HepG2 (cell line): ENCODE measurements around the gene CCDC148. TPM values are rescaled to one million over a fixed set of nuclear protein-coding genes. Genes with fewer than 3 reads are reported as not detected.

Source experiments
- ATAC-seq: fragments of 200-7000 bp; cut with Tn5 transposase; 3 replicates; pipeline ENCODE4 v1.9.1; 2020; ENCODE audit warnings: mild to moderate bottlenecking, moderate library complexity
- BruUV-seq: library from RNA; stranded (reverse); fragments of 400-500 nt; replicated peaks from 2 replicates; lab custom pipeline; 2021; lab: Mats Ljungman, UMichigan
- CTCF ChIA-PET: fragments of 300-600 bp; formaldehyde crosslinking; extraction: SDS; loops from one replicate; lab custom pipeline; 2021; ENCODE audit warnings: low total read pairs, inconsistent platforms, low intra/inter-chr PET ratio; lab: Yijun Ruan, JAX
- POLR2A ChIA-PET: fragments of 350-600 bp; sonication (Branson Sonifier 250); formaldehyde crosslinking; loops from one replicate; lab custom pipeline; 2020; ENCODE audit warnings: antibody characterized with exemption, inconsistent platforms; lab: Yijun Ruan, JAX
- DNase-seq: peaks from one replicate; pipeline ENCODE4 v3.0.0-alpha.2; 2015; ENCODE audit warnings: low spot score
- FAIRE-seq: peaks from 3 replicates; lab custom pipeline; 2011; peaks lifted over from hg19 to GRCh38; lab: Jason Lieb, UNC
- H2AFZ ChIP-seq: one replicate; pipeline ENCODE4 v1.6.1; 2011; ENCODE audit warnings: low read length, inconsistent platforms
- H3K27ac ChIP-seq: fragments of 300-600 bp; 3 replicates; pipeline ENCODE4 v1.8.0; 2011; ENCODE audit warnings: mixed run types, mild to moderate bottlenecking, mixed read lengths, low read length, inconsistent platforms; ENCODE audit not compliant: insufficient read depth; ENCODE audit errors: extremely low read length
- H3K27me3 ChIP-seq, 2 experiments: fragments of 200-600 bp in 1 of 2; 2 replicates in 1 of 2; 3 replicates in 1 of 2; pipeline versions ENCODE4 v1.6.0 to v1.8.0; 2011; ENCODE audit warnings: low read length in 2 of 2, mild to moderate bottlenecking in 2 of 2, moderate library complexity in 2 of 2, inconsistent platforms in 1 of 2; ENCODE audit not compliant: insufficient read depth in 2 of 2, control insufficient read depth in 1 of 2
- H3K36me3 ChIP-seq, 2 experiments: fragments of 200-600 bp in 1 of 2; replicated peaks in 1 of 2; 2 replicates in 1 of 2; 3 replicates in 1 of 2; pipeline versions ENCODE4 v1.5.1 to v1.8.0; 2011; ENCODE audit warnings: low read length in 2 of 2, inconsistent platforms in 1 of 2; ENCODE audit not compliant: insufficient read depth in 2 of 2, control insufficient read depth in 1 of 2
- H3K4me1 ChIP-seq: 2 replicates; pipeline ENCODE4 v1.5.1; 2012; ENCODE audit warnings: low read length, inconsistent platforms; ENCODE audit not compliant: insufficient read depth
- H3K4me2 ChIP-seq: 2 replicates; pipeline ENCODE4 v1.6.0; 2011; ENCODE audit warnings: low read depth, low read length, inconsistent platforms
- H3K4me3 ChIP-seq, 3 experiments: fragments of 200-600 bp in 1 of 3; sonication (generic), shearing (Covaris generic) in 1 of 3; replicated peaks in 1 of 3; 2 replicates each; pipeline ENCODE4 v1.5.1; 2011 to 2016; ENCODE audit warnings: low read length in 3 of 3, inconsistent platforms in 2 of 3, low read depth in 2 of 3, mild to moderate bottlenecking in 2 of 3, control low read depth in 1 of 3, mixed read lengths in 1 of 3; ENCODE audit not compliant: insufficient read depth in 1 of 3
- H3K79me2 ChIP-seq: one replicate; pipeline ENCODE4 v1.6.1; 2011; ENCODE audit warnings: low read length, inconsistent platforms; ENCODE audit not compliant: insufficient read depth
- H3K9ac ChIP-seq: 2 replicates; pipeline ENCODE4 v1.6.0; 2011; ENCODE audit warnings: mild to moderate bottlenecking, low read depth, low read length, inconsistent platforms; ENCODE audit not compliant: insufficient read depth
- H3K9me3 ChIP-seq: 2 replicates; pipeline ENCODE4 v1.5.1; 2012; ENCODE audit warnings: mild to moderate bottlenecking, low read length
- H4K20me1 ChIP-seq: 2 replicates; pipeline ENCODE4 v1.6.0; 2011; ENCODE audit warnings: inconsistent platforms, mild to moderate bottlenecking, low read length, moderate library complexity; ENCODE audit not compliant: insufficient read depth
- BCL3 ChIP-seq: sonication (generic); formaldehyde crosslinking; IDR thresholded peaks from 2 replicates; pipeline ENCODE4 v1.5.1; 2020; ENCODE audit warnings: mild to moderate bottlenecking, missing genetic modification reagents, moderate library complexity
- PATZ1 ChIP-seq: sonication (generic); formaldehyde crosslinking; IDR thresholded peaks from 2 replicates; pipeline ENCODE4 v1.4.0; 2020; ENCODE audit warnings: missing genetic modification reagents
- PAWR ChIP-seq: sonication (generic); formaldehyde crosslinking; IDR thresholded peaks from 2 replicates; pipeline ENCODE4 v1.4.0; 2020; ENCODE audit warnings: missing genetic modification reagents, mild to moderate bottlenecking, borderline replicate concordance
- POLR2G ChIP-seq: fragments of 200-400 bp; formaldehyde crosslinking; IDR thresholded peaks from 2 replicates; pipeline ENCODE4 v1.6.1; 2018; ENCODE audit warnings: mild to moderate bottlenecking, low read depth, low read length, moderate library complexity
- USF2 ChIP-seq, 2 experiments: sonication (generic) in 1 of 2; formaldehyde crosslinking in 1 of 2; IDR thresholded peaks; 2 replicates each; pipeline versions ENCODE4 v1.5.1 to v1.6.1; 2011 to 2020; ENCODE audit warnings: borderline replicate concordance in 1 of 2, low read depth in 1 of 2, low read length in 1 of 2, mild to moderate bottlenecking in 1 of 2, missing genetic modification reagents in 1 of 2, moderate library complexity in 1 of 2
- XRCC5 ChIP-seq: fragments of 200-400 bp; formaldehyde crosslinking; optimal IDR thresholded peaks from 2 replicates; pipeline ENCODE3; 2017; ENCODE audit warnings: mild to moderate bottlenecking, low read length
- ZBTB26 ChIP-seq: IDR thresholded peaks from 2 replicates; pipeline ENCODE4 v1.6.1; 2016; ENCODE audit warnings: missing compliant biosample characterization, missing genetic modification reagents, borderline replicate concordance
- ZKSCAN8 ChIP-seq: IDR thresholded peaks from 2 replicates; pipeline ENCODE4 v1.6.1; 2016; ENCODE audit warnings: borderline replicate concordance, missing genetic modification reagents, missing compliant biosample characterization
- ZNF160 ChIP-seq: sonication (generic); formaldehyde crosslinking; IDR thresholded peaks from 2 replicates; pipeline ENCODE4 v1.8.0; 2022; ENCODE audit warnings: mild to moderate bottlenecking, inconsistent platforms, missing genetic modification reagents
- ZNF253 ChIP-seq: sonication (generic); formaldehyde crosslinking; IDR thresholded peaks from 2 replicates; pipeline ENCODE4 v1.8.0; 2022; ENCODE audit warnings: mild to moderate bottlenecking, missing genetic modification reagents, borderline replicate concordance
- ZNF557 ChIP-seq: sonication (generic); formaldehyde crosslinking; IDR thresholded peaks from 2 replicates; pipeline ENCODE4 v1.4.0; 2020; ENCODE audit warnings: missing genetic modification reagents
- ZNF572 ChIP-seq: sonication (generic); formaldehyde crosslinking; IDR thresholded peaks from 2 replicates; pipeline ENCODE4 v1.5.1; 2020; ENCODE audit warnings: mild to moderate bottlenecking, missing genetic modification reagents
- ZNF709 ChIP-seq: sonication (generic); formaldehyde crosslinking; IDR thresholded peaks from 2 replicates; pipeline ENCODE4 v1.5.0; 2020; ENCODE audit warnings: mild to moderate bottlenecking, missing genetic modification reagents
- ZNF770 ChIP-seq: sonication (generic); formaldehyde crosslinking; IDR thresholded peaks from 2 replicates; pipeline ENCODE4 v1.5.0; 2020; ENCODE audit warnings: mild to moderate bottlenecking, missing genetic modification reagents
- WGBS: methylation state at CpG from one replicate; pipeline ENCODE4 v1.1.6; 2017; ENCODE audit warnings: low lambda C conversion rate; 5-methylcytosine and 5-hydroxymethylcytosine counted together
- in situ Hi-C: cut with HindIII; loops from 2 replicates; pipeline ENCODE4 v1.10.0; 2017; ENCODE audit warnings: low pct_unique_long_range_greater_than_20kb; ENCODE audit not compliant: extremely low pct_ligation_motif_present
- intact Hi-C: fragments of 100-400 bp; cut with micrococcal nuclease; formaldehyde crosslinking; loops from one replicate; pipeline ENCODE4 v1.10.0; 2022; ENCODE audit not compliant: unreplicated experiment
- polyA plus RNA-seq, 8 experiments: library from polyadenylated mRNA; depleted of rRNA in 3 of 8; stranded (reverse) in 7 of 8; unstranded in 1 of 8; fragments of >200 nt; fragmentation: Illumina TruSeq in 4 of 8; extraction: Trizol in 4 of 8; gene quantifications; 2 replicates each; pipeline versions ENCODE4 v1.2.1 to v1.2.3, GENCODE V29; 2011 to 2016; ENCODE audit warnings: low read depth in 4 of 8, missing spikeins in 1 of 8, mixed read lengths in 1 of 8; ENCODE audit not compliant: insufficient read depth in 1 of 8
- total RNA-seq, 5 experiments: library from RNA; depleted of rRNA; stranded (reverse); fragments of >200 nt; fragmentation: Illumina TruSeq; extraction: Trizol; gene quantifications; 2 replicates each; pipeline ENCODE4 v1.2.3, GENCODE V29; 2016; ENCODE audit warnings: low read depth in 1 of 5

CCDC148 gene
- total and polyA plus RNA-seq, 2 of the 13 experiments (the other 11 are each of a cell fraction or from before 2014, with no cell fraction given): 0.30 to 0.49 TPM

GRCh38 chr2:158129037-158129436 is 327.5 kb downstream of the CCDC148 start:
- H3K4me1 ChIP-seq: peaks cover 100% of the 10 kb centered on the region
- no peaks in the 10 kb centered on the region for H3K27me3 ChIP-seq
- no peaks in the 10 kb centered on the region for H4K20me1 ChIP-seq
- CTCF ChIA-PET: no interaction called here
- ATAC-seq (no peak), FAIRE-seq (no peak), DNase-seq (no peak)
- BruUV-seq: no TSS peak
- POLR2A ChIA-PET: interaction anchor here (0.7 to 1.6 kb wide), 8 partner anchors 9 to 329 kb away, joined by 3 to 5 read pairs (median 4); no protein-coding TSS in a partner anchor
- H3K9me3 ChIP-seq: no peaks in the 10 kb centered on the region
- peak overlapping the region; percentile 60 for H3K4me2 ChIP-seq
- intact Hi-C loops (no loop called here), in situ Hi-C loops (no loop called here)
- WGBS: 63% methylated on average over 5 of the region's 5 CpGs
- peak overlapping the region; percentile 38 for H2AFZ ChIP-seq
- H3K27ac ChIP-seq: peak overlapping the region; percentile 98
- H3K36me3 ChIP-seq: no peaks in the 10 kb centered on the region
- H3K4me3 ChIP-seq: peak overlapping the region in 1 of 3 experiments; percentile 36; a peak in 1 of 6 replicates
- H3K79me2 ChIP-seq: no peaks in the 10 kb centered on the region
- peak overlapping the region; percentile 19; the same call in 1 of the 2 replicates for H3K9ac ChIP-seq
- TF ChIP-seq ZNF160 (CRISPR knock-in tag) (no peak), POLR2G (peak; percentile 58), USF2 (IDR thresholded peaks at IDR 0.05; ENCODE audit: low read depth, low read length) (no peak), USF2 (CRISPR knock-in tag; IDR thresholded peaks at IDR 0.05; ENCODE audit: borderline replicate concordance) (no peak), ZNF572 (CRISPR knock-in tag) (0 out of 2 replicates have a peak, but pooled peaks have one; percentile 30), XRCC5 (no peak), ZNF709 (CRISPR knock-in tag) (peak; percentile 62; the same call in 1 of the 2 replicates), ZNF770 (CRISPR knock-in tag) (no peak), BCL3 (CRISPR knock-in tag) (no peak), ZNF557 (no peak), ZNF253 (CRISPR knock-in tag) (no peak), PATZ1 (CRISPR knock-in tag) (peak; percentile 33; the same call in 1 of the 2 replicates), ZKSCAN8 (CRISPR knock-in tag) (no peak), PAWR (CRISPR knock-in tag) (no peak), ZBTB26 (CRISPR knock-in tag) (0 out of 2 replicates have a peak, but pooled peaks have one; percentile 27)
